Stimulated activated CD4-positive, alpha-beta T cell treated with anti-CD3 and anti-CD28 coated beads, Interleukin-12 subunit alpha, Interleukin-12 subunit beta, amount 100 ng/mL, for 24 hours (primary cell): ENCODE results near the gene GMEB2.

Source experiments
- DNase-seq, 2 experiments: peaks; one replicate each; pipeline ENCODE4 v3.0.0-alpha.2; 2020; ENCODE audit warnings: low read depth in 2 of 2

Gene GMEB2

DNA sequence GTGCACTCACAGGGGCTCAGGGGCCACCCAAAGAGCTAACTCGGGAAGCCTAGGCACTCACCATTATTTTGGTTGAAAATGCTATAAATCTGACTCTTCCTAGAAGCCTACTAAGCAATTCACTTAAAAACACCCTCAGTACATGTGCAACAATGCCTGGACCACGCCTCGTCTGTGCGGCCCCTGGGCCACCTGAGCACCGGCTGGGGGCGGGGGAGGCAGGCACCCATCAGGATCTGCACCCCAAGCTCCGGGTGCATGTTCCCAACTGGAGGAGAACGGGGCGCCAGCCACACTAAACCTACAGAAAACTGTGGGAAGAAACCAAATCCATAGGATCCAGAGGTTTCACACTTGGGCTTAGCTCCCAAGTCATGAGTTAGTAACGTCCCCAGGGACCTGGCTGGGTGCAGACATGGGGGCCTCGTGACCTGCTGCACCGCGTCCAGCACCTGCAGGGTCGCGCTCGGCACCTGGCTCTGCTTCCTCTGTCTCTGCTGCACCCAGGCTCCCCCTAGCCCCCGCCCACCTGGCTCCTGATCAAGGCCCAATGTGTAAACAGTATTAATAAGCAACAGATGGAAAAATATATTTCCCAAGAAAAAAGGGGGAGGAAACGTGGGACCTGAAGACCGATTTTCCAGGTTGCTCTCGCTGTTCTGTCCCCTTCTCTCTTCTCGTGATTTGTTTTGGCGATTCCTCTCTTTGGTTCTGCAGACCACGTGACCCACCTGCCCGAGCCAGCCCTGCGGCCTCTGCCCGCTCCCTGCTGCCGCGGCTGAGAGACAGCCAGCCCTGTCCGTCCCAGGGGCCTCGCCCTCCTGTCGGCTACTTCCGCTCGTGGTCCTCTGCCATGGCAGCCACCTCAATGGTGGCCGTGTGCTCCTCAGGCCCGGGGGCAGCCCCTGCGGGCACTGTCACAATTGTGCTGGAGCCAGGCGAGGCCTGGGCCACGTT, 37.4 kb downstream of the GMEB2 start:
- DNase-seq: no peak

DNA sequence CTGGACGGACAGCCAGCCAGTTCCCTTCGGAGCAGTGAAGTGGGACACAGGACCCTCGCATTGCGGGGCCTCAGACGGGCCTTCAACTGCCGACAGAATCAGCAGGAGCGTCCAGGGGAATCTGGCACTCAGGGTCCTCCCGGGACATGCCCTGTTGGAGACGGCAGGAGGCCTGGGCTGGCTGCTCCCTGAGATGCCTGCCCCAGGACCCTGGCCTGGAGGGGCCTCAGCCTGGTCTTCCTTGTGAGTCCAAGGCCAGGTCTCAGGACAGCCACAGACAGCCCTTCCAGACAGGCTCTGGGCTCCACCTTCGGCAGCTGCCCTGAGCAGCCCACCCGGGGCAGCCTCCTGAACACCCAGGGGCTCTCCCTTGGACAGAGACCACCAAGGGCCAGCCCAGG, 38.3 kb downstream of the GMEB2 start:
- DNase-seq: no peak

DNA sequence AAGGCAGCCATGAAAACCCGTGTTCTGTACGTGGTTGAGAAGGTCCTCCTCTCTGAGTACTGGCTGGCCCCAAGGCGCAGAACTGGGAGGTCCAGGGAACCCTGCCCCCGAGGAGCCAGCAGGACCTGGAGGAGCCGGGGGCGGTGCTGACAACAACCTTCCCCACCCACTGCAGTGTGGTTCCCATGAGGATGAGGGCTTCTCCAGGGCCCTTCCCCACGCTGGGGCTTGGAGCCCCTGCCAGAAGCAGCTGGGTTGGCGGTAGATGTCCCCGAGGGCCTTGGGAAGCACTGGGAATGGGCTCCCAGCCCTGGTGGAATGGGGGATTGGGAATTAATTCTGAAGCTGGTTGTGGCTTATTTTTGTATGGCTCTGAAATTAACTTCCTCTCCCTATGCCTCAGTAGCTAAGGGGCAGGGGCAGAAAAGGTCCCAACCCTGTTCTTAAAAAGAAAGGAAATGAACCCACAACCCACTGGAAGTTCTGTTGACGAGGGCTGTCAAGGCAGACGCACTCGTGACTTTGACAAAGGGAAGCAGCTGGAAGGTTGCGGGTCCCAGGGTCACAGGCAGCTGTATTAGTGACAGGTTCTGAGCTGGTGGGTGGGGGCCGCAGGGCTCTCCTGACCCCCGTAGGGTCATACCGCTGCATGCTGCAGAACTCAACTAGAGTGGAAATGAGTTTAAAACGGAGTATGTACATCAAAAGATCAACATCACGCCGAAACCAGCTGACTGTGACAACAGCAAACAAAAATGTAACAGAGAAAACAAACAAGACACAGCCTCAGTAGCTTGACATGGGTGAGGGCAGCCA, 38.9 kb downstream of the GMEB2 start:
- DNase-seq: no peak

DNA sequence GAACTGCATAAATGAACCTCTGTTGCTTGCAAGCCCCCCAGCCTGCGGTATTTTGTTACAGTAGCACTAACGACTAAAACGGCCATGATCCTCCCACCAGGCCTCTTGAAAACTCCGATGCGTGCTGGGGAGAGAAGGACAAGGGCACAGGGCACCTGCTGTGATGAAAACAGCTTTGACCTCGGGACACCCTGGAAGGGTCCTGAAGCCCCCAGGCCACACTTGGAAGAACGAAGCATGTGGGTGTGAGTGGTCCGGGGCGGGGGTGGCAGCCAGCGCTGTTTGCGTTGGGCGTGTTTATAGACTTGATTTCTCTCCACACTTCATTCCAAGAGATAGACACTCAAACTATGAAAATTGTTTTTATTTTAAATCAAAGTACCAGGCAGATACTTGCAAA, 39.6 kb downstream of the GMEB2 start:
- no peak for DNase-seq

DNA sequence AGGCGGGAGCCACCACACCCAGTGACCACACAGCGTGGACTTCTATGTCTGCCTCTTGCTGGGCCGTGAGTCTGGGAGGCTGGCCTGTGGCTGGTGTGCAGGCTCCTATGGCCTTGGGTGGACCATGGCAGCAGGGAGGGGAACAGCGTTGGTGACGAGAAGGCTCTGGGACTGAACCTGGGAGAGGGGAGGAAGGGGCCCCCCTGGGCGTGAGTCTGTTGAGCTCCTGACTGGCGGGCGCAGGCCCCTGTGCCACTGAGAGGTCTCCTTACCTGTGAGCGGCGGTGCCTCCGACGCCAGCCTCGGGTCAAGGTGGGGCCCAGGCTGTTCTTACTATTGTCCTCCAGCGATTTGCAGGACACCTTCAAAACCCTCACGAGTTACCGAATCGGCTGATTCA, 40.1 kb downstream of the GMEB2 start:
- no peak for DNase-seq

DNA sequence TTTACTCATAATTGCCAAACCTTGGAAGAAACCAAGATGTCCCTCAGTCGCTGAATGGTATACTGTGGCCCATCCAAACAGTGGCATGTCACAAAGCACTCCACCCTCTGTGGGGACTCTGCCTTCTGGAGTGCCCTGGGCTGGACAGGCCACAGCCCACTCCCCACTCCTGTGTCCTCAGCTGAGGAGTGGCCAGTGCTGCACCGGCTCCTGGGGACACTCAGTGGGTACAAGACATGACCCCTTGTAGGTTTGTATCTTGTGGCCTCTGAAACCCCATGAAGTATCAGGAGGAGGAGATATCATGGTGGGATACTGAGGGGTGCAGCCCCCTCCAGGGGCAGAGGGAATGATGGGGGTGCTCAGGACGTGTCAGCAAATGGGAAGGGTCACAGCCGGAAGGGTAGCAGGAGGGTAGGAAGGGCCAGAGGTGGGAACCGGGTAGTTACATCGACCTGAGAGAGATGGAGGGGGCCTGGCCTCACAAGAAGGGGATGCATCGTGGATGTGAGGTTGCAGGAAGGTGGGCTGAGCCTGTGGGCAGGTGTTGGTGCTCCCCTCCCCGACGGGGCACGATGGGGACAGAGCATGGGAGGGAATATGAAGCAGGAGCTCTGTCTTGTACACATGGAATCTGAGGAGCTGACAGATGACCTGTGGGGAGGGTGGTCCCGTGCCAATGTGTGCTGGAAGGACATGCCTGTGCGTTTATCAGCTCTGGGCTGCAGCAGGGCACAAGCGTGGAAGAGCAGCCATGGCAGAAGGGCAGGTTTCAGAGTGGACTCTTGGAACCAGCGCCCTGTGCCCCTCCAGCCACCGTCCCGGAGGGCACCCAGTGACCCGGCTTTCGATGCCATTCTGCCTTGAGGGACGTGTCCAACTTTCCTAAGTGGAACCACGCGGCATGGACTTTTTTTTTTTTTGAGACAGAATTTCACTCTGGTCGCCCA, 41.0 kb downstream of the GMEB2 start:
- DNase-seq: no peak

DNA sequence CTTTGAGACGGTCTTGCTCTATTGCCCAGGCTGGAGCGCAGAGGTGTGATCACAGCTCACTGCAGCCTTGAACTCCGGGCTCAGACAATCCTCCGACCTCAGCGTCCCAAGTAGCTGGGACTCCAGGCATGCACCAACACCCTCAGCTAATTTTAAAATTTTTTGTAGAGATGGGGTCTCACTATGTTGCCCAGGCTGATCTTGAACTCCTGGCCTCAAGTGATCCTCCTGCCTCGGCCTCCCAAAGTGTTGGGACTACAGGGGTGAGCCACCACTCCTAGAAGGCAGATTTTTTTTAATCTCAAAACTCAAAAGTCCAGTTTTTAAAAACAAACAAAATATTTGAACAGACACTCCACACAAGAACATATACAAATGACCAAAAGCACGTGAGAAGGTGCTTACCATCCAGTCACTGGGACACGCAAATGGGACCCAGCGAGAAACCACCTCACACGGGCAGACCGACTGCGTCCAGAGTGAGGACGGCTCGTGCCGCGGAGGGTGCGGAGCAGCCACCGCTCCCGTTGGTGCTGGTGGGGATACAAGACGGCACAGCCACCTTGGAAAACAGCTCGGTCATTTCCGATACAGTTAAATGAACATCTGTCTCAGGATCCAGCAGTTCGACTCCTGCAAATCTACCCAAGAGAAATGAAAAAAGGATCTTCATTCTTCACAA, 44.4 kb downstream of the GMEB2 start:
- DNase-seq: no peak

DNA sequence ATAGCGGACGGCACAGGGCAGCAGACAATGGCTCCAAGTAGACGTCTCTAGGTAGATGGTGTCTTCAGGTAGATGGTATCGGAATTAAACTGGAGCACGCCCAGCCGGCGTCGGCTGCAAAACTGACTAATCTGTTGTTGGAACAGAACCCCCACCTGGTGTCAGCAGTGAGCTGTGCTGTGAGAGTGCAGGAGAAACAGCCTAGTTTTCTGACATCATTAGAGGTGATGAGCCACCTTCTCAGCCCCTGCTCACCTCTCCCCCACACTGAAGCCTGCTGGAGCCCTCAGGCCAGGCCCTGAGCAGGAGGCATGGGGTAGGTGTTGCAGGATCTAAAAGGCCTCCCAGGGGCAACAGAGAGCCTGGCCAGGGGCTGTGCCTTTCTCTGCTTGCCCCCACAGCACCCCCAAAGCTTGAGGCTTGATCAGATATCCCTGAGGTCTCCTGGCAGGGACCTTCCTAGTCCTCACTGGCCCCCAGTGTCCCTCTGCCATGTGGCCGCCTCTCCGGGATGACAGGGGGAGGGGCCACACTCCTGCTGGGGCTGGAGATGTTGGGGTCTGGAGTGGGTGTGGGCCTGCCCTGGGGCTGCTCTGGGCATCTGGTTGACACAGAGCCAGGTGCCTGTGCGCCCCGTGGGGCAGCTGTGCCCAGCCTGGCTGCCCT, 46.0 kb downstream of the GMEB2 start:
- peak; percentile 33 to 49 for DNase-seq

DNA sequence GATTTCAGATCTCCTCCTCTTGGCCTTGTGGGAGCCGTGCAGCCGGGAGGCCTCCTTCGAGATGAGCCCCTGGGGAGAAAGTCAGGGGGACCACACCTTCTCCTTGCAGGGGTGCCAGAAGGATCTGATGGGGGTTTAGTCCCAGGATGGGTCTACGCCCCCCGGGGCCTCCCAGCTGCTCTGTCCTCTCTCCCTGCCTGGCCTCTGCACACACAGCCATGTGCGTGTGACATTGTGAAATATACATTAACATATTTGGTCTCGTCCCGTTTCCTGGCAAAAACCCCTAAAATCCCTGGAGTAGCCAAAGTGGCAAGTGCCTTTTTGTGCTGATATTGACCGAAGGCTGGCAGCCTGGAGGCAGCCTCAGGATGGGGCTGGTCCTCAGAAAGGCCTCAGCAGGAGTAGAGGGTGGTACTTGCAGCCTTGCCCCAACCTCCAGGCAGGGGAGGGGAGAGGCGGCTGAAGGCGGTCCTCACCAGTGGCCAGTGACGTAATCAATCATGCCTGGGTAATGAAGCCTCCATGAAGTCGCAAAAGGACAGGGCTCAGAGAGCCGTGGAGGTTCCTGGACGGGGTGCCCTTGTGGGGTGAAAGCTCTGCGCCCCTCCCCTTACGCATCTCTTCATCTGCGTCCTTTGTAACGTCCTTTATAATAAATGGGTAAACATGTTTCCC, 47.7 kb downstream of the GMEB2 start:
- DNase-seq: no peak

DNA sequence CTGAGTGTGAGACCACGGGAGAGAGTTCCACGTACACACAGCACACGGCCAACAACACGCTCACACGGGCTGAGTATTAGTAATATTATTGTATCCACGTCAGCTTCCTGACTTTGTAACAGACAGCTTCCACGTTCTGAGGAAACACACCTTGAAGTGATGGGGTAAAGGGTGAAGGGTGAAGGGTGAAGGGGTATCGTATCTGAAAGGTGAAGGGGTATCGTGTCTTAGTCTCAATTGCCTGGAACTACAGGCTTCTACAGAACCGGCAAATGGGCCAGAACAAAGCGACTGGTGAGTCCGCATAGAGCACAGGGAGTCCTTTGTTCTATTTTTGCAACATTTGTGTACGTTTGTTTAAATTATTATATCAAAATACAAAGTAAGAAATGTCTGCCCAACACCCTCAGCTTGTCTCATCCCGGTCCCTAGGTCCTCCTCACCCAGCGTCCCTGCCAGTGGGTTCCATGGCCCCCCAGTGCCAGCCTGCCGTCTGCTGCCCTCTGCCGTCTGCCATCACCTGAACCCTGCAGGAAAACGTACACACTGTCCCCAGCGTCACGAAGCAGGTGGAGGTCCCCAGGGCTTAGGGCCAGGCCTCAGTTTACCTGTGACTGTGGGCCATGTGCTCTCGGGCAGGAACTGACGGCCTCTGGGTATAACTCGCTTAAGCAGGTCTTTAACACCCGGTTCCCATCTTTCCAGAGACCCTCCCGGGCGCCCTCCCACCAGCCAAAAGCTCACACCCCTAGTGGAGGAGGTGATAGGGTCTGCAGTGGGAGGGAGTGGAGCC, 48.5 kb downstream of the GMEB2 start:
- no peak for DNase-seq

DNA sequence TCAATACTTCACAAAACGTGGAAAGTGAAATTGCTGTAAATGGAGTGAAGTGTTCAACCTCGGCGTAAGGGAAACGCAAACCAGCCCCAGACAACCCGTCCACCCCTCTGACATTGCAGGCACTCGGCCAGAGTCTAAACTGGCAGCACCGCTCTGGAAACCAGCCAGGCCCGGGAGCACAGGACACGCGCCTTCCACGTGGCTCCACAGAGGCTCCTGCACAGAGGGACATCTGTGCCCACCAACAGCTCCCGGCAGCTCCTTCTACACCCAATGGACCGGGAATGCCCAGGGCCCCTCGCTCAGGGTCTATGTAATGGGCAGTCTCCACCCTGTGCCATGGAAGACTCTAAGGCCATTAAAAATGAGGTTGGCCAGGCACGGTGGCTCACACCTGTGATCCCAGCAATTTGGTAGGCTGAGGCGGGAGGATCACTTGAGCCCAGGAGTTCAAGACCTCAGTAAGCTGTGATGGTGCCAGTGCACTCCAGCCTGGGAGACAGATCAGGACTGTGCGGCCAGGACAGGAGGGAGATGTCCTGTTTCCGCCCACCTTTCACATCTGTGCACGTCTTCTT, 49.5 kb downstream of the GMEB2 start:
- no peak for DNase-seq

DNA sequence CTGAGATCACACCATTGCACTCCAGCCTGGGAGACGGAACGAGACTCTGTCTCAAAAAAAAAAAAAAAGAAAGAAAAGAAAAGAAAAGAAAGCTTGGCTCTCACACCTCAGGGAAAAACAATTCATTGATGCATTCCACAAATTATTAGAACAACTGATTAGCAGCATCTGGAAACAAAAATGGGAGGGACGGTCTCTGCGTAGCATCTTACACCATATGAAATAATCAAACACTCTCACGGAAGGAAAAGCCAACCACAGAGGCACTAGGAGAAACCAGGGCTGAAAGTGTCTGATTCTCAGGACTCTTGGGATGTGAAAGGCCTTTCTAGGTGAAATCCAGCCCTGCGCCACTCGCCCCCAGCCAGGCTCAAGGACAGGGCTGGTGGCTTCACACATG, 50.6 kb downstream of the GMEB2 start:
- DNase-seq: no peak

DNA sequence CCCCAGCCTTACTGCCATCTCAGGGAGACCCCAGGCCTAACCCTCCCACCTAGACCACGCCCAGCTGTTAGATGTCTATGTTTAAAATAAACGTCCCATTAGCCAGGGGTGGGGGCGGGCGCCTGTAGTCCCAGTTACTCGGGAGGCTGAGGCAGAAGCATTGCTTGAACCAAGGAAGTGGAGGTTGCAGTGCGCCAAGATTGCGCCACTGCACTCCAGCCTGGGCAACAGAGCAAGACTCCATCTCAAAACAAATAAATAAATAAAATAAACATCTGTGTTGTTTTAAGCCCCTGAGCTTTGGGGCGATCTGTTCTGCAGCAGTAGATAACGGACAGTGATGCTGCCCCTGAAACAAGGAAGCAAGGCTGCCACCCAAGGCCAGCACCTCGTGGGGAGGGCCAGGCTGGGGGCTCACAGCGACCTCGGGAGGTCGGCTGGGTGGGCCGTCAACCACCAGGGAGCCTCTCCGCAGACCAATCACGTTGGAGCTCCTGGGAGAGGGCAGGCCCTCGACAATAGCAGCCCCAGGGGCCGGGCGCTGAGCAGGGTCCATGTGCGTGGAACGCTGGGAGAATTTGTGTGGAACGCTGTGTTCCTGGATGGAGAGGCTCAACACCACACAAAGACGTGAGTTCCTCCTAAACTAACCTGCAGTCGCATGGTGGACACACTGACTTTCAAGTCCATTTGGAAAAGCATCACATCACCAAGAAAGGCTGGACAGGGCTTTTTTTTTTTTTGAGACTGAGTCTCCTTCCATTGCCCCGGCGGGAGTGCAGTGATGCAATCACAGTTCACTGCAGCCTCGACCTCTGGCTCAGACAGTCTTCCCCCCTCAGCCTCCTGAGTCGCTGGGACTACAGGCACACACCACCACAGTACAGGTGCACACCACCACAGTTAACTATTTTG, 51.8 kb downstream of the GMEB2 start:
- DNase-seq: no peak

DNA sequence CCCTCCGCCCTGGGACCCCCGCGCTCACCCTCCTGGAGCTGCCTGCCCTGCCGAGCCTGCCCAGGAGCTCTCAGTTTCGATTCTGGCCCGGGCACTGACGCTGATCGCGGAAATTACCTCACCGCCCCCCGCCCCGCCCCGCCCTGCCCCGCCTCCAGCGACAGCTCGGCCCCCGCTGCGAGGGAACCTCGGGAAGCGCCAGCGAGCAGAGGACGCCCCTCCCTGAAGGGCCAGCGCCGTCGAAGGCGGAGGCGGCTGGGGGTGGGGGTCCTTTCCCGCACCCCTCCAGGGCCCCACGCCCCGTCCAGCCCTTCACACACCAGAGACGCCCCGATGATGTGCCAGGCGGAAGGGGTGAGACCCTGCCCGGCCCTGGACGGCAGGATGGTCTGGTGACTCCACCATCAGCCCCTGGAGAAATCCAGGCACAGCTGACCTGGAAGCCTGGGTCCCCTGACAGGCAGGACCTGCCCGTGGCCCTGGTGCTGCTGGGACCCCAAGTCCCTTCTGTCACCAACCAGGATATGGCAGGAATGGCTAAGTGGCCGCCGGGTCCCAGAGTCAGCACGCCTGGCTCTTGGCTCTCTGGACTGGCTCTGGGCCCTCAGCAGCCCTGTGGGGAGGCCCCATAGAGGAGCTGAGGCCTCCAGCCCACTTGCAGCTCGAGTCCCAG, 52.6 kb downstream of the GMEB2 start, which contains the start of gene HELZ2:
HELZ2 (minus strand) TSS at position 84 of the 673 bp plus-strand sequence. CDS start 1,854 bp downstream, outside the sequence.
- DNase-seq: peak in 1 of 2 experiments; percentile 35

DNA sequence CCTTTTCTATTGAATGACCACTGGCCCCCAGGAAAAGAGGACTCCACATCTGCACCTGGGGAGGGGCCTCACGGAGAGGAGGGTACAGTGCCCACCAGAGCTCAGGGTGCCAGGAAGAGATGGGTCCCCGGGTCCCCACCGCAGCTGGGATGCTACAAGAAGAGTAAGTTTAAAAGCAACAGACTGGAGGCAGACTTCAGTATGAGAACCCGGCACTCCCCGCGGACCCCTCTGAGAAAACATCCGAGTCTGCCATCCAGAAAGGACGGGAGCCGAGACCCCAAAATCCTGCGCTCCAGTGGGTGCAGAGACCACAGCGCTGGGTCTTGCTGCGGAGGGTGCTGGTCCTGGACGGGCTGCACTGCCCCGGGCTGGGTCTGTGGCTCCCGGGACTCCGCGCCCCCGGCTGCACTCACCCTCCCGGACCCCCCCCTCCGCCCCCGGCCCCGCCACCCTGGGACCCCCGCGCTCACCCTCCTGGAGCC, 53.2 kb downstream of the GMEB2 start:
- no peak for DNase-seq

DNA sequence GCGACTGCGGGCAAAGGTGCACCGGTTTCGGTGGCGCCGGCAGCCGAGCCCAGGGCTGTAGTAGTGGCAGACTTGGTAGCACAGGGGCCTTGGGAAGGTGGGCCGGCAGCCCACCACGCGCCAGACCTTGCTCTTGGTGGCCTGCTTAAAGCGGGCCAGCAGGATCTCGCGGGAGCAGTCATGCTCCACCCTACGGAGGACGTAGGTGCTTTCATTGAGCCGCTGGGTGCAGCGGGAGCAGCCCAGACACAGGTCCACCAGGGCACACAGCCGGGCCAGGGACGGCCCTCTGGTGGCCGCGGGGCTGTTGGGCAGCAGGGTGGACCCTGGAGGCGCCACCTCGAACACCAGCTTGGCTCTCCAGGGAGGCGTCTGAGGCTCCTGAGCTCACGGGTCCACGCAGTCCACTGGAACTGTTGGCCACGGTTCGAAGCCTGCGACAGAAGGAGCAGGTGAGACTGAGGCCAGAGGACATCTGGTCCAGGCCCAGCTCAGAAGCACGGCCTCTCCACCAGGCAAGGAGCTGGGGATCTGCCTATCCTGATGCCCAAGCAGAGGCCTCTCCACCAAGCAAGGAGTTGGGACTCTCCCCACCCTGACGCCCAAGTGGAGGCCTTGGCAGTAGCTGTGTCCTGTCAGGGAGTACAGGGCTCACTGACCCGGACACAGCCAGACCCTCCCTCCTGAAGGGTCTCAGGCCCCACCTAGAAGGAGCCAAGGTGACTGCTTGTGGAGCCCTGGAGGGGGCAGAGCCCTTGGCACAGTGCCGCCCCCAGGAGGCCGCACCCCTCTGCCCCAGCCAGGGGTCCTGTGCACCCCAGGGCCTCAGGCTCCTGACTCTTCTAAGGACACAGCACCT, 53.9 kb downstream of the GMEB2 start:
- no peak for DNase-seq
